NCI-H2196 (cell line): ENCODE data around the gene OLA1.

Source experiments
- DNase-seq: peaks from one replicate; lab custom pipeline; 2025; ENCODE audit not compliant: unreplicated experiment; lab: John Stamatoyannopoulos, UW

Gene OLA1

GRCh38 chr2:174038462-174038861 lies 209.9 kb downstream of the OLA1 start:
- no peak for DNase-seq

GRCh38 chr2:174036825-174037224 lies 211.5 kb downstream of the OLA1 start:
- no peak for DNase-seq

- DNase-seq = no peak
These were observed 212.2 kb downstream of the OLA1 start for GRCh38 chr2:174035981-174036742.

- DNase-seq = no peak
These were observed 213.2 kb downstream of the OLA1 start for GRCh38 chr2:174035117-174035635.

- no peak for DNase-seq
These were observed 215.2 kb downstream of the OLA1 start for GRCh38 chr2:174033163-174033550.

GRCh38 chr2:174031226-174031625 lies 217.1 kb downstream of the OLA1 start:
- DNase-seq = no peak

- DNase-seq = no peak
These were observed 219.4 kb downstream of the OLA1 start for GRCh38 chr2:174028935-174029334.

GRCh38 chr2:174027956-174028355 lies 220.4 kb downstream of the OLA1 start:
- no peak for DNase-seq

GRCh38 chr2:174026122-174026845 lies 222.0 kb downstream of the OLA1 start:
- no peak for DNase-seq

- no peak for DNase-seq
These were observed 222.8 kb downstream of the OLA1 start for GRCh38 chr2:174025271-174026121.

GRCh38 chr2:174024524-174025270 lies 223.6 kb downstream of the OLA1 start:
- DNase-seq = no peak

- DNase-seq = no peak
These were observed 224.5 kb downstream of the OLA1 start for GRCh38 chr2:174023591-174024523.
